GM19372 (cell line): ENCODE data around the gene CLVS2.

Experiments
- ATAC-seq: cut with Tn5 transposase; IDR thresholded peaks from one replicate; pipeline ENCODE4 v1.9.1; 2021; ENCODE audit warnings: mild to moderate bottlenecking, low read depth, moderate library complexity; ENCODE audit not compliant: unreplicated experiment

The CLVS2 gene

DNA sequence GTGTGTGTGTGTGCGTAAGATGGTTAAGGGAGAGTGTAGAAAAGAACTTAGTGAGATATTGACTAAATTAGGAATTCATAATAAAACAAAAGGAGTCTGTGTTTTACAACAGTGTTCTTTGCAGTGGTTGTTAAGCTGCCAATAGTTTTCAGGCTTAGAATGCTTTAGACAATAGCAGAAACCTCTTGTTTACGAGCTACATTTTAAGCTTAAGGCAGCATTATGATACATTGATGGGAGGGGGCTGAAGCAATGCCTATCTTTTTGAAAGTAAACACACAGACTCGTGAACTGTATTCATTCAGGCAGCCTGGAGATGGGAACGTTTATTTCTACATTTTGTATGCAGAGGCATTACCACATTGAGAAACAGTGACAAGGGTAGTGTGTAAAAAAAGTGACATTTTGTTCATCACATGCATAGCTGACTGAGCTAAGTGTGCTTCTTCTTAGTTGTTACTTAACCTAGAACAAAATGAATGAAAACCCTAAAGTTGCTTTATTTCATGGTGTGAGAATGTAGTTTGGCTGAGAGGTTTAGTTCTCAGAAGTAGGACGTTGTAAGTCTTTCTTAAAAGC is 21.2 kb downstream of the CLVS2 start:
- no peak for ATAC-seq

DNA sequence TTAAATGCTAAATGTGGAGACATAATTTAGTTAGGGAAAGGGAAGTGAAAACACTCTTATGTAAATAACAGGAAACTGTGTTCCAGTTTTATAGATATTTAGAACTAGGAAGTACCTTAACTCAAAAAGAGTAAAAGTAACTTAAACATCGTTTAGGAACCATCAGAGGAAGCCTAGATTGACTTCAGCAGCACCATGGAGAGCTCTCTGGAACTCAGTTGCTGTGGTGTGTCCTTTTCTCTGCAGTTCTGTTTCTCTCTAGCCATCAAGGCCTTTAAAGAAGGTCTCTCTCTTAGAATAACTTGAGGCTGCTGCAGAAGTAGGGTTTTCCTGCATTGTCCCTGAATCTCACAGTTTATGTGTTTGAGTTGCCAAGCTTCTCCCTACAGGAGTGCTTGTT is 26.9 kb downstream of the CLVS2 start:
- ATAC-seq, result no peak

DNA sequence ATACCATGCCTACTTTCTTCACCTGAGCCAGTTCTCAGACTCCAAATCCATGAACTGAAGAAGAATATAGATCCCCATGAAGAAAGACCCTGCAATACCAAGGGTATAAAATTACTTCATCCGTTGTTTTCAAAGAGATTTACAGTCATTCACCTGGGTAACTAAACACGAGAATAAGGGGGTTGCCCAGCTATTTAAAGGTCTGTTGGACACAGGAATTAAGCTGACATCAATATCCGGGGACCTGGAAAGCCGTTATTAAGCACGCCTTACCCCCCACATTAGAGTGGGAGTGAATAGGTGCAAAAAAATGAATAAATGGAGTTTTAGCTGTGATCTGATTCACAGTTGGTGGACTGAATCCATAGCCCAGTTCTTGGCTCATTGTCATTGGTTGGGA is 28.9 kb downstream of the CLVS2 start:
- ATAC-seq, result no peak

DNA sequence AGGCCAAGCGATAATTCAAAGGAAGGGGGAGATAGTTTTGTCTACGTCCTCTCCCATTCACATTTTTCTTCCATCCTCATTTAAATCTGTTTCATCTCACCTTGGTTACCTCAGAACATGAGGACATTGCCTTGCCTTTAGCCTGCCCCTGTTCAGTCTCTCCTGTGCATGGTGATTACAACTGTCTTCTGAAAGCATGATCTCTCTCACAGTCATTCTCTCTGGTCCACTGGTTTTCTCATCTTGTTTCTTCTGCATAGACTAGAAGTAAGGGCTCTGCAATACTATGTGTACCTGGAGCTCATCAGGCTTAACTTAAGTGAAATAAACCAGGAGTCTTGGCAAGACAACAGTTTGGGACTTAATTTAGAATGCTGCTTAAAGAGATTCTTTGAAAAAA is 31.4 kb downstream of the CLVS2 start:
- ATAC-seq, result no peak

DNA sequence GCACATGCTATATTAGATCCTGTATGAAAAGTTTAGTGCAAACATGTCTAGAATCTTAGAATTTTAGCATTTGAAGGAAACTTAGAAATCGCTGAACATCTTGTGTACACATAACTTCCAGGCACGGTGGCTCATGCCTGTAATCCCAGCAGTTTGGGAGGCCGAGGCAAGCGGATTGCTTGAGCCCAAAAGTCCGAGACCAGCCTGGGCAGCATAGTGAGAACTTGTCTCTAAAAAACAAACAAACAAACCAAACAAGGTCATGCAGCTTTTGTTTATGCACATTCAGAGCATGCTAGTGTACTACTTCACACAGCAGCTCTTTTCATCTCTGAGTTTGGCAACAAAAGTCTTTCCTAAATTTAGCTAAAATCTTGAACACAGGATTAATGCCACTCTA is 32.2 kb downstream of the CLVS2 start:
- ATAC-seq, result no peak

DNA sequence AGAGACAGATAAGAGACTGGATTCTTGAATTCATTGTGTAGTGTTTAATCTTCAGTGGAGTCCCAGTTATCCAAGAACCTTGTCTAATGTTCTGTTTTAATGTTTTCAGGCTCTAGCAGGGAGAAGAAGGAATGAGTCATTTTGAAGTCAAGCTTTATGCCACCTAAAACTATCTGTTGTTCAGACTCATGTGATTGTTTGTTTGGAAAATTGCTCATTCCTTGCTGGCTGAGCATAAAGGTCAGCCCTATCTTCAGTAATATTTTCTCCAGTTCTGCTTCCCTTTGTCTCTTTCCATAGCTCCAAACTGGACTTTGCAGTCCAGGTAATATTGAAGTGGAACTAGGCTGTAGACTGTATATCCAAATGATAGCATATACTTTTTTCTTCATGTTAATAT is 34.2 kb downstream of the CLVS2 start:
- ATAC-seq, result no peak

DNA sequence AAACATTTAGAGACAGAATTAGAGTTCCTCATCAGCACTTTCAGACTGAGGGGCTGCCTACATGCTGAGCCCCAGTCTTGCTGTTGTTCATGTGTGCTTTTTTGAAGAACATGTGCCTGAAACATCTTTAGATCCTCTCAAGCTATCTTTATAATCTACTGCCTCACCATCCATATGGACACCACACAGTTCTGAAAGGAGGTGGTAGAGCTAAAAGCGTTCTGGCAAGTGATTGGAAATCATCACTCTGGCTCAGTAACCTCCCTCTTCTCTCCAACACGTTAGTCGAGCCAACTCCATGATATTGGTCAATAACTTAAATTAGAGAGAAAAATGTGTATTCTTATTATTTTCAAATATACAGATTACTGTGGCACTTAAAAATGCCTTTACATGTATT is 40.6 kb downstream of the CLVS2 start:
- no peak for ATAC-seq

DNA sequence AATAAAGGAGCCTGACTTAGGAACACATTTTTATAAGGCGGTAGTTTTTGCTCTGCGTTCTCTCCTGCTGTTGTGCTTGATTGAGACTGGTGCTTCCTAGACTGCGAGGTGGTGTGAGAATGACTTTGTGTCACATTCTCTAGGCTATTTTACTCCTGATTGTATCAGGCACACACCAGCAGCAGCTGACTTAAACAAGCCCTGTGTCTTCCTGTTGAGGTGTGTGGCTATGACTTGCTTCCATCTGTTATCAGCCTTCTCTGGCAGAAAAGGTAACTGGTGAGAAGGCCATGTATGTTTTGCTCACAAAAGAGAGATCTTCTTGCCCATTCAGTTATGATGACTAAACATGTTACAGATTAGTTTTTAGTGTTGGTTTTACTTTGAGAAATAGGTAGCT is 43.4 kb downstream of the CLVS2 start:
- no peak for ATAC-seq

DNA sequence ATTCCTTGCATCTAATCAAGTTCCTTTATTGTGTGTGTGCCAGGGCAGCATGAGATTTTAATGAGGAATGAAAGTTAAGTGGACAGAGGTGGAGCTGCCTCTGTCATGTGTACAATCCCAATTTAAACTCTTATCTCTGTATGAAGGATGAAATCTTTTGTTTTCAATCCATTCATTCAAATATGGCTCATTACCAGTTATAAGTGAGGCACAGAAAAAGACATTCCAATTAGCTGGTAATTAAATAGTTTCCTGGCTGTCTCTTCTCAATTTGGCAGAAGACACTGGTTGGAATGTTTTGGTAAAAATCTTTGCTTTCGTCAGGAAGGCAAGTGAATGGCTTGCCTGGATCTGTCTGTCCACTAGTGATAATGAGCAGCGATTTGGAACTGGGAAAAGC is 46.4 kb downstream of the CLVS2 start:
- no peak for ATAC-seq

DNA sequence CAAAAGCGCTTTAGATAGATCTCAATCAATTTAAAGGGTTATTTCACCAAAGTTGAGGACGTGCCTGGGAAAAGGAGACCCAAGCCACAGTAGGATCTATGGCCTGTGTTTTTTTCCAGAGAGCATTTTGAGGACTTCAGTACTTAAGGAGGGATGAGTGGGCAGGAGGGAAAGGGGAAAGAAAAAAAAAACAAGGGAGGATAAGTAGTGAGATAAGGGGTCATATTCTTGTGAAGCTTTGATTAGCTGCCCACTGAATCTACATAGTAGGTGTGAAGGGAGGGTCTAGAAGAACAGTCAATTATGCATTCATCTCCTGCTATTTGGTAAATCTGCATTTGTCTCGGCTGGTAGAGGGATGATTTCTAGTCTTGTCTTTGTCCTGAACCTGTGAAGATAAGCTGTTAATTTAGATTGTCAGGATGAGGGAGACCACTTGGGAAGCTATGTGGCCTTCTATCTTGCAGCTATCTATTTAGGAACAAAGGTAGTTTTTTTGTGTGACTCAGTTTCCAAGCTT is 48.4 kb downstream of the CLVS2 start:
- no peak for ATAC-seq

DNA sequence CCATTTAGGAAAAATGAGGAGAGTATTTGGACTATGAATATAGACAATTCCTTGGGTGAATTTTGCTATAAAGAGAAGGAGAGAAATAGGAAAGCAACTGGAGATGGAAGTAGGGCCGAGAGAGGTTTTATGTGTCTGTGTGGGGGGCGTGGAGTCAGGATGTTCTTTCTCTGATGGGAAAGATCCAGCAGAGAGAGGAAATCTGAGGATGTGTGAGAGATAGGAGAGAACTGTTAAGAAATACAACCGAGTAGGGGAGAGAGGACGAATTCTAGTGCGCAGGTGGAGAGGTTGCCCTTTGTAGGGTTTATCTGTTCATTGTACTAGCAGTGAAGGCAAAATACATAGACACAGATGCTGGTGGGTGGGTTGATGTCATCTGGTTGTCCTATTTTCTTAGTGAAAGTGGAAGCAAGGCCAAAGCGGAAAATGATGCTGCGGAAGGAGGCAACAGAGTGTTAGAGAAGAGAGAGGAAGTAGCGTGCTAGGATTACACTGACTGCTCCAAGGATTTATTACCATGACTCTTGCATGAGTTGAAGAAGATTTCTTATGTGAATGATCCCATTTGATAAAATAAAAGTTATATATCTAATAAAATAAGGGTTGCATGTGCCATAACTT is 57.7 kb downstream of the CLVS2 start:
- no peak for ATAC-seq

DNA sequence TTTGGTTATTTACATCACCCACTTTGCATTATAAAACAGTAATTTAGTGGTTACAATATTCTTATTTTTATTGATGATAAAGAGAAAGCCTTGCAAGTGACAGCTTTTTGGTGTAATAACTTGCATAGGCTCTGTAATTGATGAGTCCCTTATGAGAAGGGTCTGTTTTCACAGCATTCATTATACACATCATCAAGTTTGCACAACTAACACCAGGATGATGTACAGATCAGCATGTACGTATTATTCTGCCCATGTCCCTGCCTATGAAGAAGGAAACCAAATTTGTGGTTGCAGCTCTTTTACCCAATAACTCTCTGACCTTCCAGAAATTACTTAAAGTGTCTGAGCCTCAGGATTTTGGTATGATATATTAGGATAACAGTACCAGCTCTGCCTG is 59.2 kb downstream of the CLVS2 start:
- no peak for ATAC-seq

DNA sequence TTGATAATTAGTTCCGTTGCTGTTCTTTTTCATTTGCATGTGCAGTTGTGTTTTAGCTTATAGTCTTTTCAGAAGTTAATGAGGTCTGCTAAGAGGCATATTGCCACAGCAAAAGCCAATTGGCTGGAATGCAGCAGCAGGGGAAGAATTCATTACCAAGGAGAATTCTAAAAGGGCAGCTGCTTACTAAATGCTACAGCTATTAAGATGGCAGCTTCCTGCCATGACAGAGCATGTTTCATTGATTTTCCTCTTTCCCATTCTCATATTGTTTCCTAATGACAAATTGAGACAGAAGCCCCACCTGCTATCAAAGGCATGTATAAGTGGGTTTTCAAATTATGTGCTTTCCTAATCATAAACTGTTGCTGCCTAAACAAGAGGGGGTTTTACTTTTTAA is 66.6 kb downstream of the CLVS2 start:
- no peak for ATAC-seq

DNA sequence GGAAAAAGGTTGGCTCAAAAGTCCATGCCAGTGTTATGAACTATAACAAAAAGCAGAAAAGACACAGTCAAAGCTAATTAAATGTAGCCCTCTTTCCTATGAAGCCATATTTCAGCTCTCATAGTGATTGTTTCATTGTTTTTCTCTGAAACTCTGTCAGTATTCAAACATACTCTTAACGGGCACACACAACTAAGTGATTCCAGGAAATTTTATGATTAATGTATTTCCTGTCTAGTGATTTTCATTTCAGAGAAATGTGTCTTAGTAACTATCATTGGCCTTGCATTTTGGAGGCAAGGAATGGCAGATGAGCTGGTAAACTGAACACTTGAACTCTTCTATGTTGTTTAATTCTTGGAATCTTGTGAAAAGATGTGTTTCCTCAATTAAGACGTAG is 68.0 kb downstream of the CLVS2 start:
- ATAC-seq, result no peak

DNA sequence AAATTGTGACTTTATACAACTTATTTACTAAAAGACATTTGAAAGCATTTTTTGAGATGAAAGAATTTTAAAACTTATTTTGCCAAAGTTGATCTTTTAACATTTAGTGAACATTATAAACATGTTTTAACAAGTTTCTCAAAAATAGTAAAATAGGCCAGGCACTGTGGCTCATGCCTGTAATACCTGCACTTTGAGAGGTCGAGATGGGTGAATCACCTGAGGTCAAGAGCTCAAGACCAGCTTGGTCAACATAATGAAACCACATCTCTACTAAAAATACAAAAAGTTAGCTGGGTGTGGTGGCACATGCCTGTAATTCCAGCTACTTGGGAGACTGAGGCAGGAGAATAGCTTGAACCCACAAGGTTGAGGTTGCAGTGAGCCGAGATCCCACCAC is 78.6 kb downstream of the CLVS2 start:
- no peak for ATAC-seq

DNA sequence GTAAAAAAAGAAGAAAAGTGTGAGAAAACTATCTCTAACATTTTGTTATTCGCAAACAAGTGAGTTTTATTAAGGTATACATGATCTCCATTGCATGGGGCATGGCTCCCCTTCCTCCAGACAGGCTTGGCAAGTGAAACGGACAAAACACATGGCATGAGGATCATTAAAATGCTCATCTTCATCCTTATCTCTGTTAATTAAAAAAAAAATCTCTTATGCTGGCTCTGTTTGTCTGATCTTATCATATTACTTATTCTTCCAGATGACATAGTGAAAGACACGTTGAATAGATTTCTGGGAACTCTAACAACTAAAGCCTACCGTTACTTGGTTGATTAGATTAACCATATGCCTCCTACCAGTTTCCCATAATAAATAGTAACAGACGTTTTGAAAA is 89.4 kb downstream of the CLVS2 start:
- ATAC-seq, result no peak

DNA sequence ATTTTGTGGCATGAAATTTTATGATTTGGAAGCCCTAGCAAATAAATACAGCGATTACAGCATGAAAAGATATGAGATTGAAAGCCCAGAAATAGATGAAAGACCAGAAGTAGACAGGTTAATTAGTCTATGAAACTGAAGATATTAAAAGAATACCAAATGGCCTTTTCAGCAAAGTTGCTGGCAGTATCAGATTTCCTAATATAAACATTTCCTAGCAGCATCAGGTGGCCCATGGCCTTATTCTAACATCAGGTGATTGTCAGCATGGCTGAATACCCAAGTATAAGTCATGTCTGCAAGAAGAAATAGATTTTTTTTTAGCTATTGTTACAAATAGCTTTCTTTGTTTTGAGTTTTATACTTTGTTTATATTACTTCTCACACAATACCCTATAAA is 93.2 kb downstream of the CLVS2 start:
- no peak for ATAC-seq

DNA sequence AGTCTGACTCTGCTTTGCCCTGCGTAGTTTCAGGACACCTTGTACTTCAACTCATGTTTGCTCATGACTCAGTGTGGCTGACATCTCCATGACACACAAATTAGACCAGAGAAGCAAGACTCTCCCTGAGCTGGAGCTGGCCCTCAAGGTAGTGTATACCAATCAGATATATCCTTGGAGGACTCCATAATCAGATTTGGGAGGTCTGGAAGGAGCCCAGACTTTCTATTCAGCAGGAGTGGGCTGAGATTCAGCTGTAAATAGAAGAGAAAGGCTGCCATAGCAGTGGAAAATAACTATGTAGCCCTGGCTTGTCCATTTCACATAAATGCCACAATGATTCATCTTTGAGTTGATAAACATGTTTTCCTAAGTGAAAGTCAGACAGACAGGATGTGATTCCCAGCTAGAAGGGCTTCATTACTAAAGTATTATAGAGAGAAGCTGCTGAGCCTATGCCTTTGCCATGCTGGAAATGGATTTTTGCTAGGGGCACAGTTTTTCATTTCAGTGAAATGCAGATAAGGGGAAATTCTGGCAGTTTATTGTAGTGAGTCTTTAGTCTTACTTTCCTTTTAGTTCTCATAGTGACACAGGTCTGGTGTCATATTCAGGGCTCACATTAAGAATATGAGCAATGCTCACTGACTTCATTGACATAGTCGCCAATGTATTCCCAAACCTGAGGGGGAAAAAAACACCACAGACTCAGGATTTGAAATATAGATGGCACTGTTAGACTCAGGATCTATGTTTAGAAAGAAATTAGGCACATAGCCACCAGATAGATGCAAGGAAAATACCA is 95.3 kb downstream of the CLVS2 start:
- no peak for ATAC-seq

DNA sequence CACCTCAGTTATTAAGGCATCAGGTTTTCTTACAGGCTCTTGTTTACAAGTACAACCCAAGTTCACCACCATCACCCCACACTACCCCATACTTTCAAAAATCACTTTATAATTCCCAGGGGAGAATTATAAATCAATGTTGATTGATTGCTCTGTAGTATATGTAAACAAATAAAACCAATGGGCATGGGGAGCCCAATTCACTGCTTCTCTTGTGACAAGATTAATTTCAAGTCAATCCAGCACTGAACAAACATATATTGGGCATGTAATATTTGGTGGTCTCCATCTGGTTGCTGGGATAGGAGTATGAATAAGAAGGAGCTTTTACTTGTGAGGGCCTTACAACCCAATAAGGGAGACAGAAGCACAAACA is 95.8 kb downstream of the CLVS2 start:
- ATAC-seq, result no peak

DNA sequence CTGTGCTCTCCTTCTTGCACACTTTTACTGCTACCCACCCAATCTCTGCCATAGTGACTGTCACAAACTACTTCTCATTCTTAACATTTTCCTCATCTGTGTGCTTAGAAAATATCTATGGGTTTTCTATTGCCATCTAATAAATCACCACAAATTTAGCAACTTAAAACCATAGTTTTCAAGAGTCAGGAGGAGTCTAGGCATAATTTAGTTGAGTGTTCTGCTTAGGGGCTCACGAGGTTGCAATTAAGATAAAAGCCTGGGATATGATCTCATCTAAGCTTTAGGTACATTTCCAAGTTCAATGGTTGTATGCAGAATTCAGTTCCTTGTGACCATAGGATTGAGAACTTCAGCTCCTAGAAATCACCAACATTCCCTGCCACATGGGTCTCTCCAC is 98.8 kb downstream of the CLVS2 start:
- ATAC-seq, result no peak

DNA sequence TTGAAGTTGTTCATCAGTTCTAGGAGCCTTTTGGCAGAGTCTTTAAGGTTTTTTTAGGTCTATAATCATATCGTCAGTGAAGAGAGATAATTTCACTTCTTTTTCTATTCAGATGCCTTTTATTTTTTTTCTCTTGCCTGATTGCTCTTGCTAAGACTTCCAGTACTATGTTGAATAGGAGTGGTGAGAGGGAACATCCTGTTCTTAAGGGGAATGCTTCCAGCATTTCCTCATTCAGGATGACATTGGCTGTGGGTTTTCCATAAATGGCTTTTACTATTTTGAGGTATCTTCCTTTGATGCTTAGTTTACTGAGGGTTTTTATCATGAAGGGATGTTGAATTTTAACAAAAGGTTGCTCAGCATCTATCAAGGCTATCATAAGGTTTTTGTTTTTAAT is 109.5 kb downstream of the CLVS2 start:
- no peak for ATAC-seq

DNA sequence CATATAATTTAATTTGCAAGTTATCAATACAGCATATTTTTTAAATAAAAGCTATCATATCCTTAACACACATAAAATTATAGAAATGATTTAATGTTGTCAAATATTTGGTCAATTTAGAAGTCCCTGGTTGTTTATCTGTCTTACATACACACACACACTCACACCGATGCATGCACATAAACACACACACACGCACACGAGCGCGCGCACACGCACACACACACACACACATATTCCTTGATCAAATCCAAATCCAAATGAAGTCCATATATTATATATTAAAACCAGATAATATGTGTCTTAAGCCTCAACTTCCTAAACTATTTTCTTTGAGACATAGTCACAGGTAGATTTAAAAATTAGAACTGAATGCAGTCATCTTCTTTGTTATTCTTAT is 120.3 kb downstream of the CLVS2 start:
- no peak for ATAC-seq
